Keratinocyte (primary cell): ENCODE measurements around the gene TTBK1. TPM values are rescaled to one million over a fixed set of nuclear protein-coding genes. Genes with fewer than 3 reads are reported as not detected.

Experiments
- DNase-seq: peaks from one replicate; pipeline ENCODE4 v3.0.0-alpha.2; 2011; ENCODE audit warnings: low read depth, missing footprints, low spot score
- FAIRE-seq: peaks from 2 replicates; lab custom pipeline; 2011; peaks lifted over from hg19 to GRCh38; lab: Jason Lieb, UNC
- H2AFZ ChIP-seq: 2 replicates; pipeline ENCODE4 v1.6.0; 2012; ENCODE audit warnings: low read length, control low read depth, inconsistent platforms; ENCODE audit not compliant: control insufficient read depth
- H3K27ac ChIP-seq: 2 replicates; pipeline ENCODE4 v1.5.1; 2011; ENCODE audit warnings: low read length; ENCODE audit not compliant: control insufficient read depth, insufficient read depth
- H3K27me3 ChIP-seq: 3 replicates; pipeline ENCODE4 v1.6.0; 2011; ENCODE audit warnings: low read length; ENCODE audit not compliant: control insufficient read depth, insufficient read depth; ENCODE audit errors: extremely low read depth
- H3K36me3 ChIP-seq, 2 experiments: 2 replicates in 1 of 2; 3 replicates in 1 of 2; pipeline ENCODE4 v1.5.1; 2011; ENCODE audit warnings: low read length in 2 of 2, mild to moderate bottlenecking in 1 of 2; ENCODE audit not compliant: control insufficient read depth in 2 of 2, insufficient read depth in 2 of 2; ENCODE audit errors: extremely low read depth in 1 of 2
- H3K4me1 ChIP-seq: 3 replicates; pipeline ENCODE4 v1.5.1; 2011; ENCODE audit warnings: low read length; ENCODE audit not compliant: control insufficient read depth, insufficient read depth; ENCODE audit errors: extremely low read depth
- H3K4me2 ChIP-seq: 3 replicates; pipeline ENCODE4 v1.6.0; 2011; ENCODE audit warnings: low read depth, low read length; ENCODE audit not compliant: control insufficient read depth, insufficient read depth; ENCODE audit errors: extremely low read depth
- H3K4me3 ChIP-seq, 3 experiments: fragments of 200-600 bp in 1 of 3; sonication (generic) in 1 of 3; 2 replicates in 2 of 3; 3 replicates in 1 of 3; pipeline ENCODE4 v1.5.1; 2011 to 2016; ENCODE audit warnings: low read length in 3 of 3, mild to moderate bottlenecking in 3 of 3, control low read depth in 2 of 3, inconsistent platforms in 1 of 3, low read depth in 1 of 3, mixed read lengths in 1 of 3, mixed run types in 1 of 3, moderate library complexity in 1 of 3; ENCODE audit not compliant: control insufficient read depth in 2 of 3, insufficient read depth in 2 of 3; ENCODE audit errors: extremely low read depth in 1 of 3
- H3K79me2 ChIP-seq: 2 replicates; pipeline ENCODE4 v1.6.0; 2012; ENCODE audit warnings: low read length; ENCODE audit not compliant: control insufficient read depth, insufficient read depth
- H3K9ac ChIP-seq: 3 replicates; pipeline ENCODE4 v1.6.0; 2011; ENCODE audit warnings: low read length; ENCODE audit not compliant: control insufficient read depth, insufficient read depth; ENCODE audit errors: extremely low read depth
- H3K9me1 ChIP-seq: 3 replicates; pipeline ENCODE4 v1.6.0; 2011; ENCODE audit warnings: low read length; ENCODE audit not compliant: control insufficient read depth, insufficient read depth; ENCODE audit errors: extremely low read depth
- H3K9me3 ChIP-seq: 2 replicates; pipeline ENCODE4 v1.5.1; 2012; ENCODE audit warnings: low read depth, low read length; ENCODE audit not compliant: control insufficient read depth
- H4K20me1 ChIP-seq: 3 replicates; pipeline ENCODE4 v1.6.0; 2011; ENCODE audit warnings: low read length; ENCODE audit not compliant: control insufficient read depth, insufficient read depth; ENCODE audit errors: extremely low read depth
- EZH2 ChIP-seq: IDR thresholded peaks from one replicate; pipeline ENCODE4 v1.6.1; 2012; ENCODE audit warnings: inconsistent platforms, mild to moderate bottlenecking, low read length, moderate library complexity
- dilution Hi-C: fragments of 300-500 bp; cut with MboI; formaldehyde crosslinking; loops from one replicate; pipeline ENCODE4 v1.7.0; 2020; ENCODE audit warnings: low sequenced_read_pairs; ENCODE audit not compliant: extremely low pct_ligation_motif_present
- polyA plus RNA-seq, 5 experiments: library from polyadenylated mRNA; depleted of rRNA in 3 of 5; stranded (reverse) in 3 of 5; stranded (forward) in 1 of 5; unstranded in 1 of 5; fragments of >200 nt; gene quantifications; 1 replicate in 1 of 5; 2 replicates in 3 of 5; 3 replicates in 1 of 5; pipeline versions ENCODE4 v1.2.1 to v1.2.3, GENCODE V29; 2011 to 2012; ENCODE audit warnings: missing spikeins in 2 of 5, low read depth in 1 of 5, low replicate concordance in 1 of 5
- TF ChIP-seq, protein P1 (sequence below), 3 experiments: IDR thresholded peaks in 1 of 3; conservative IDR thresholded peaks in 1 of 3; optimal IDR thresholded peaks in 1 of 3; 2 replicates in 2 of 3; 3 replicates in 1 of 3; pipeline versions ENCODE3 to v1.5.1; 2011; ENCODE audit warnings: low read length in 3 of 3, mild to moderate bottlenecking in 3 of 3, moderate library complexity in 2 of 3, control low read depth in 1 of 3, inconsistent platforms in 1 of 3; ENCODE audit not compliant: insufficient read depth in 2 of 3; ENCODE audit errors: extremely low read depth in 1 of 3

The TTBK1 gene
- polyA plus RNA-seq, 1 donor (not counting 4 experiments of a cell fraction or from before 2014, with no cell fraction given) = not detected

DNA sequence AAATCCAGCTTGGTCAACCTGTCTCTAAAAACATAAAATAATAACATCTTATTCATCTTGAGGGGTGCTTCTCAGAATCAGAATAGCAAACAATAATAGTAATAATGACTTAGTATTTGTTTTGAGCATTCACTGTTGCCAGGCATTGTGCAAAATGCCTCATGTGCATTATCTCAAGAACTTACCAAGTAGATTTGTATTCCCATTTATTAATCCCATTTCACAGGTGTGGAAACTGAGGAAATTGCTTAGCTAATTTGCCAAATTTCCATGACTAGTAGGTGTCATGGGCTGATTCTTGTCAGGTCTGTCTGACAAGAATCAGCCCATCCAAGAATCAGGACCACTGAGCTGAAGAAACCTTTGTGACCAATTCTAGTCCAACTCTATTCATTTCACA, 5.5 kb downstream of the TTBK1 start:
- no peak overlapping the region for H3K4me2 ChIP-seq
- no peaks in the 10 kb centered on the region for H3K9me1 ChIP-seq
- H3K27ac ChIP-seq = no peak overlapping the region
- no peaks in the 10 kb centered on the region for H3K79me2 ChIP-seq
- no peak overlapping the region for H2AFZ ChIP-seq
- H3K27me3 ChIP-seq = peaks cover 73% of the 10 kb centered on the region
- no peaks in the 10 kb centered on the region for H3K4me1 ChIP-seq
- H4K20me1 ChIP-seq = no peaks in the 10 kb centered on the region
- H3K4me3 ChIP-seq = no peak overlapping the region
- DNase-seq = no peak
- no peak overlapping the region for H3K9ac ChIP-seq
- no peak for FAIRE-seq
- dilution Hi-C loops = no loop called here
- no peaks in the 10 kb centered on the region for H3K9me3 ChIP-seq
- no peaks in the 10 kb centered on the region for H3K36me3 ChIP-seq
- TF ChIP-seq, protein P1, sequence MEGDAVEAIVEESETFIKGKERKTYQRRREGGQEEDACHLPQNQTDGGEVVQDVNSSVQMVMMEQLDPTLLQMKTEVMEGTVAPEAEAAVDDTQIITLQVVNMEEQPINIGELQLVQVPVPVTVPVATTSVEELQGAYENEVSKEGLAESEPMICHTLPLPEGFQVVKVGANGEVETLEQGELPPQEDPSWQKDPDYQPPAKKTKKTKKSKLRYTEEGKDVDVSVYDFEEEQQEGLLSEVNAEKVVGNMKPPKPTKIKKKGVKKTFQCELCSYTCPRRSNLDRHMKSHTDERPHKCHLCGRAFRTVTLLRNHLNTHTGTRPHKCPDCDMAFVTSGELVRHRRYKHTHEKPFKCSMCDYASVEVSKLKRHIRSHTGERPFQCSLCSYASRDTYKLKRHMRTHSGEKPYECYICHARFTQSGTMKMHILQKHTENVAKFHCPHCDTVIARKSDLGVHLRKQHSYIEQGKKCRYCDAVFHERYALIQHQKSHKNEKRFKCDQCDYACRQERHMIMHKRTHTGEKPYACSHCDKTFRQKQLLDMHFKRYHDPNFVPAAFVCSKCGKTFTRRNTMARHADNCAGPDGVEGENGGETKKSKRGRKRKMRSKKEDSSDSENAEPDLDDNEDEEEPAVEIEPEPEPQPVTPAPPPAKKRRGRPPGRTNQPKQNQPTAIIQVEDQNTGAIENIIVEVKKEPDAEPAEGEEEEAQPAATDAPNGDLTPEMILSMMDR (optimal IDR thresholded peaks at IDR 0.05 in 1 of 3, IDR thresholded peaks at IDR 0.05 in 1 of 3, conservative IDR thresholded peaks at IDR 0.05 in 1 of 3; ENCODE audit: extremely low read depth in 1 of 3, insufficient read depth in 2 of 3, low read length in 3 of 3) = no peak
- TF ChIP-seq EZH2 = no peak

DNA sequence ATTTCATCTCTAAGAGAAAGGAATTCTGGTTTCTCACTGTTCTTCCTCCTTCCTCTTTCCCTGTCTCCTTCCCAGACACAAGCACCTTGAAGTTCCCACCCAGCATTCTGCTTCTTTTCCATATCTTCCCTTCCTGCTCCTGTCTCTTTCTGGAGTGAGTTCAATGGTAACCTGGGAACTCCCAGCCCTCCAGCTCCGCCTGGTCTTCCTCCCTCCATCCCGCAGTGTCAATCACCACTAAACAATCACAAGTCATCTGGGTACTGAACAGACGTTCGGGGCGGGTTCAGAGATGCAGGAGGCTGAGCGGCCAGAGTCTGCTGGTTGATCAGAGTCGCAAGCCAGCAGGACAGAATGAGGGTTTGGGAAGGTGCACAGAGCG, 7.7 kb downstream of the TTBK1 start:
- H3K27ac ChIP-seq = no peak overlapping the region
- FAIRE-seq = no peak
- H2AFZ ChIP-seq = no peak overlapping the region
- no peaks in the 10 kb centered on the region for H4K20me1 ChIP-seq
- dilution Hi-C loops = no loop called here
- no peaks in the 10 kb centered on the region for H3K9me3 ChIP-seq
- H3K27me3 ChIP-seq = peaks cover 53% of the 10 kb centered on the region
- H3K36me3 ChIP-seq = no peaks in the 10 kb centered on the region
- no peak for DNase-seq
- no peaks in the 10 kb centered on the region for H3K79me2 ChIP-seq
- H3K4me1 ChIP-seq = no peaks in the 10 kb centered on the region
- TF ChIP-seq EZH2 = no peak
- TF ChIP-seq, protein P1 (optimal IDR thresholded peaks at IDR 0.05 in 1 of 3, IDR thresholded peaks at IDR 0.05 in 1 of 3, conservative IDR thresholded peaks at IDR 0.05 in 1 of 3; ENCODE audit: extremely low read depth in 1 of 3, insufficient read depth in 2 of 3, low read length in 3 of 3) = no peak
- no peak overlapping the region for H3K4me3 ChIP-seq
- H3K4me2 ChIP-seq = no peak overlapping the region
- no peak overlapping the region for H3K9ac ChIP-seq
- no peaks in the 10 kb centered on the region for H3K9me1 ChIP-seq
